Mammary epithelial cell (primary cell): ENCODE measurements around the gene CSTPP1.

Experiments
- EZH2 ChIP-seq: IDR thresholded peaks from 2 replicates; pipeline ENCODE4 v1.6.1; 2012; ENCODE audit warnings: low read length, inconsistent platforms, borderline replicate concordance
- TF ChIP-seq, protein P1 (sequence below), 2 donors: IDR thresholded peaks in 1 of 2; conservative IDR thresholded peaks in 1 of 2; 2 replicates each; pipeline ENCODE4 v1.5.1; 2011 to 2012; ENCODE audit warnings: inconsistent platforms in 2 of 2, low read length in 2 of 2, mild to moderate bottlenecking in 2 of 2, control low read depth in 1 of 2, low read depth in 1 of 2; ENCODE audit not compliant: insufficient read depth in 1 of 2; ENCODE audit errors: extremely low read depth in 1 of 2

DNA sequence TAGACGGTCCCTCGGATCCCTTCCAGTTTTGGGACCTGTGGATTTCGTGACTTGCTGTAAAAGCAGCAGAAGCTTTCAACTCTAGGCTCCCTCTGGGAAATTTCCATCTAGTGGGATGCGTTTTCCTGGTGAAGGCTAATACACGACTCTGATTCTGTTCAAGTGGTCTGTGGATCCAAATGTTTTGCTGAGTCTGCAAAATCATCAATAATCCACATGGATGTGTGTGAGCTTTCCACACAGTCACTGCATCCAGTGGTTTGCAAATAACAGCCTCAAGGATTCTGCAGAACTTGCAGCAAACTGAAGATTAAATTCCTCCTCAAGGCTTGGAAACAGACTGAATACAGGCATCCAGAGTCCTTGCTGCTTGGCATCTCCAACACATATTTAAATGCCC, 266.0 kb downstream of the CSTPP1 start:
- TF ChIP-seq, protein P1, sequence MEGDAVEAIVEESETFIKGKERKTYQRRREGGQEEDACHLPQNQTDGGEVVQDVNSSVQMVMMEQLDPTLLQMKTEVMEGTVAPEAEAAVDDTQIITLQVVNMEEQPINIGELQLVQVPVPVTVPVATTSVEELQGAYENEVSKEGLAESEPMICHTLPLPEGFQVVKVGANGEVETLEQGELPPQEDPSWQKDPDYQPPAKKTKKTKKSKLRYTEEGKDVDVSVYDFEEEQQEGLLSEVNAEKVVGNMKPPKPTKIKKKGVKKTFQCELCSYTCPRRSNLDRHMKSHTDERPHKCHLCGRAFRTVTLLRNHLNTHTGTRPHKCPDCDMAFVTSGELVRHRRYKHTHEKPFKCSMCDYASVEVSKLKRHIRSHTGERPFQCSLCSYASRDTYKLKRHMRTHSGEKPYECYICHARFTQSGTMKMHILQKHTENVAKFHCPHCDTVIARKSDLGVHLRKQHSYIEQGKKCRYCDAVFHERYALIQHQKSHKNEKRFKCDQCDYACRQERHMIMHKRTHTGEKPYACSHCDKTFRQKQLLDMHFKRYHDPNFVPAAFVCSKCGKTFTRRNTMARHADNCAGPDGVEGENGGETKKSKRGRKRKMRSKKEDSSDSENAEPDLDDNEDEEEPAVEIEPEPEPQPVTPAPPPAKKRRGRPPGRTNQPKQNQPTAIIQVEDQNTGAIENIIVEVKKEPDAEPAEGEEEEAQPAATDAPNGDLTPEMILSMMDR (conservative IDR thresholded peaks at IDR 0.05 in 1 of 2, IDR thresholded peaks at IDR 0.05 in 1 of 2; ENCODE audit: extremely low read depth in 1 of 2, insufficient read depth in 1 of 2, low read depth in 1 of 2, low read length in 2 of 2), result no peak
- no peak for TF ChIP-seq EZH2
